SK-N-SH treated with all-trans-retinoic acid at 6 μM for 48 hours (cell line): ENCODE results near the gene S100A3.

Experiments
- ATAC-seq: fragments of 200-7000 bp; cut with Tn5 transposase; 3 replicates; pipeline ENCODE4 v1.9.1; 2020; ENCODE audit warnings: mild to moderate bottlenecking, moderate library complexity
- ARNTL ChIP-seq: fragments of 450-650 bp; formaldehyde crosslinking; IDR thresholded peaks from 2 replicates; pipeline ENCODE4 v1.5.0; 2020; ENCODE audit warnings: low read depth, mild to moderate bottlenecking, moderate library complexity, borderline replicate concordance
- BACH2 ChIP-seq: fragments of 250-450 bp; sonication (Bioruptor Pico); IDR thresholded peaks from 2 replicates; pipeline ENCODE4 v1.9.0; 2021; ENCODE audit warnings: mild to moderate bottlenecking, borderline replicate concordance
- CREB5 ChIP-seq: fragments of 250-450 bp; sonication (Bioruptor Pico); IDR thresholded peaks from 2 replicates; pipeline ENCODE4 v1.5.1; 2020; ENCODE audit warnings: low read depth, mild to moderate bottlenecking, moderate library complexity
- CSDC2 ChIP-seq: fragments of 250-450 bp; sonication (Bioruptor Pico); IDR thresholded peaks from 2 replicates; pipeline ENCODE4 v1.5.0; 2020; ENCODE audit warnings: mild to moderate bottlenecking, moderate library complexity
- ESRRG ChIP-seq: fragments of 250-450 bp; sonication (Bioruptor Pico); IDR thresholded peaks from 2 replicates; pipeline ENCODE4 v1.6.1; 2021; ENCODE audit warnings: mild to moderate bottlenecking
- GLIS3 ChIP-seq: fragments of 250-450 bp; sonication (Bioruptor Pico); IDR thresholded peaks from 2 replicates; pipeline ENCODE4 v1.5.0; 2020; ENCODE audit warnings: mild to moderate bottlenecking, moderate library complexity
- ISL1 ChIP-seq: fragments of 250-450 bp; sonication (Bioruptor Pico); IDR thresholded peaks from 2 replicates; pipeline ENCODE4 v2.1.2; 2022; ENCODE audit warnings: mild to moderate bottlenecking, moderate library complexity
- OSR1 ChIP-seq: fragments of 250-450 bp; sonication (Bioruptor Pico); IDR thresholded peaks from 2 replicates; pipeline ENCODE4 v1.8.0; 2022; ENCODE audit warnings: moderate library complexity, mild to moderate bottlenecking, inconsistent platforms
- PATZ1 ChIP-seq: fragments of 250-450 bp; sonication (Bioruptor Pico); IDR thresholded peaks from 2 replicates; pipeline ENCODE4 v1.8.0; 2020; ENCODE audit warnings: mild to moderate bottlenecking, moderate library complexity, borderline replicate concordance
- POU6F1 ChIP-seq: fragments of 250-450 bp; sonication (Bioruptor Pico); IDR thresholded peaks from 2 replicates; pipeline ENCODE4 v1.8.0; 2021; ENCODE audit warnings: low read depth, mild to moderate bottlenecking, moderate library complexity, borderline replicate concordance
- PPARA ChIP-seq: fragments of 250-450 bp; sonication (Bioruptor Pico); IDR thresholded peaks from 2 replicates; pipeline ENCODE4 v1.5.0; 2020; ENCODE audit warnings: mild to moderate bottlenecking, borderline replicate concordance
- RARB ChIP-seq: fragments of 250-450 bp; sonication (Bioruptor Pico); IDR thresholded peaks from 2 replicates; pipeline ENCODE4 v1.8.0; 2021; ENCODE audit warnings: mild to moderate bottlenecking, moderate library complexity
- SNAI2 ChIP-seq: fragments of 250-450 bp; sonication (Bioruptor Pico); IDR thresholded peaks from 2 replicates; pipeline ENCODE4 v1.5.0; 2020; ENCODE audit warnings: mild to moderate bottlenecking, moderate library complexity
- TOX ChIP-seq: fragments of 250-450 bp; sonication (Bioruptor Pico); IDR thresholded peaks from 2 replicates; pipeline ENCODE4 v1.8.0; 2021; ENCODE audit warnings: mild to moderate bottlenecking, moderate library complexity, borderline replicate concordance
- ZC3H10 ChIP-seq: fragments of 250-450 bp; sonication (Bioruptor Pico); IDR thresholded peaks from 2 replicates; pipeline ENCODE4 v1.5.1; 2021; ENCODE audit warnings: mild to moderate bottlenecking, moderate library complexity
- ZFP3 ChIP-seq: fragments of 250-450 bp; sonication (Bioruptor Pico); IDR thresholded peaks from 2 replicates; pipeline ENCODE4 v1.5.0; 2020; ENCODE audit warnings: mild to moderate bottlenecking, moderate library complexity
- ZNF565 ChIP-seq: fragments of 450-650 bp; formaldehyde crosslinking; conservative IDR thresholded peaks from 2 replicates; pipeline ENCODE4 v1.5.0; 2020; ENCODE audit warnings: low read depth, mild to moderate bottlenecking, moderate library complexity
- ZNF70 ChIP-seq: fragments of 450-650 bp; formaldehyde crosslinking; IDR thresholded peaks from 2 replicates; pipeline ENCODE4 v1.5.0; 2020; ENCODE audit warnings: mild to moderate bottlenecking, moderate library complexity
- ZNF8 ChIP-seq: fragments of 450-650 bp; formaldehyde crosslinking; IDR thresholded peaks from 2 replicates; pipeline ENCODE4 v1.5.0; 2020; ENCODE audit warnings: mild to moderate bottlenecking, moderate library complexity
- TF ChIP-seq, protein P1 (sequence below): fragments of 250-450 bp; sonication (Bioruptor Pico); IDR thresholded peaks from 2 replicates; pipeline ENCODE4 v1.5.0; 2020; ENCODE audit warnings: mild to moderate bottlenecking, moderate library complexity
- TF ChIP-seq, protein P2 (sequence below): fragments of 250-450 bp; sonication (Bioruptor Pico); IDR thresholded peaks from 2 replicates; pipeline ENCODE4 v1.5.1; 2021; ENCODE audit warnings: mild to moderate bottlenecking, moderate library complexity

S100A3 gene

GRCh38 chr1:153570874-153571273, 21.8 kb upstream of the S100A3 start:
- TF ChIP-seq CREB5 (CRISPR knock-in tag) (no peak), PPARA (CRISPR knock-in tag) (no peak), ZNF70 (CRISPR knock-in tag) (no peak), ZFP3 (CRISPR knock-in tag) (no peak)
- no peak for ATAC-seq

- ATAC-seq = no peak
- TF ChIP-seq POU6F1 (no peak), ARNTL (no peak), ZNF8 (CRISPR knock-in tag) (no peak), PATZ1 (CRISPR knock-in tag) (no peak), RARB (no peak), BACH2 (no peak), PPARA (CRISPR knock-in tag) (no peak), ZC3H10 (CRISPR knock-in tag) (no peak), ZFP3 (CRISPR knock-in tag) (no peak), ZNF565 (no peak), OSR1 (no peak), TOX (CRISPR knock-in tag) (no peak), CREB5 (CRISPR knock-in tag) (no peak), SNAI2 (CRISPR knock-in tag) (no peak), ESRRG (CRISPR knock-in tag) (no peak), ISL1 (CRISPR knock-in tag) (no peak), CSDC2 (CRISPR knock-in tag) (no peak), GLIS3 (CRISPR knock-in tag) (no peak)
- TF ChIP-seq, protein P1, sequence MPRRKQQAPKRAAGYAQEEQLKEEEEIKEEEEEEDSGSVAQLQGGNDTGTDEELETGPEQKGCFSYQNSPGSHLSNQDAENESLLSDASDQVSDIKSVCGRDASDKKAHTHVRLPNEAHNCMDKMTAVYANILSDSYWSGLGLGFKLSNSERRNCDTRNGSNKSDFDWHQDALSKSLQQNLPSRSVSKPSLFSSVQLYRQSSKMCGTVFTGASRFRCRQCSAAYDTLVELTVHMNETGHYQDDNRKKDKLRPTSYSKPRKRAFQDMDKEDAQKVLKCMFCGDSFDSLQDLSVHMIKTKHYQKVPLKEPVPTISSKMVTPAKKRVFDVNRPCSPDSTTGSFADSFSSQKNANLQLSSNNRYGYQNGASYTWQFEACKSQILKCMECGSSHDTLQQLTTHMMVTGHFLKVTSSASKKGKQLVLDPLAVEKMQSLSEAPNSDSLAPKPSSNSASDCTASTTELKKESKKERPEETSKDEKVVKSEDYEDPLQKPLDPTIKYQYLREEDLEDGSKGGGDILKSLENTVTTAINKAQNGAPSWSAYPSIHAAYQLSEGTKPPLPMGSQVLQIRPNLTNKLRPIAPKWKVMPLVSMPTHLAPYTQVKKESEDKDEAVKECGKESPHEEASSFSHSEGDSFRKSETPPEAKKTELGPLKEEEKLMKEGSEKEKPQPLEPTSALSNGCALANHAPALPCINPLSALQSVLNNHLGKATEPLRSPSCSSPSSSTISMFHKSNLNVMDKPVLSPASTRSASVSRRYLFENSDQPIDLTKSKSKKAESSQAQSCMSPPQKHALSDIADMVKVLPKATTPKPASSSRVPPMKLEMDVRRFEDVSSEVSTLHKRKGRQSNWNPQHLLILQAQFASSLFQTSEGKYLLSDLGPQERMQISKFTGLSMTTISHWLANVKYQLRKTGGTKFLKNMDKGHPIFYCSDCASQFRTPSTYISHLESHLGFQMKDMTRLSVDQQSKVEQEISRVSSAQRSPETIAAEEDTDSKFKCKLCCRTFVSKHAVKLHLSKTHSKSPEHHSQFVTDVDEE (CRISPR knock-in tag) = no peak
- TF ChIP-seq, protein P2, sequence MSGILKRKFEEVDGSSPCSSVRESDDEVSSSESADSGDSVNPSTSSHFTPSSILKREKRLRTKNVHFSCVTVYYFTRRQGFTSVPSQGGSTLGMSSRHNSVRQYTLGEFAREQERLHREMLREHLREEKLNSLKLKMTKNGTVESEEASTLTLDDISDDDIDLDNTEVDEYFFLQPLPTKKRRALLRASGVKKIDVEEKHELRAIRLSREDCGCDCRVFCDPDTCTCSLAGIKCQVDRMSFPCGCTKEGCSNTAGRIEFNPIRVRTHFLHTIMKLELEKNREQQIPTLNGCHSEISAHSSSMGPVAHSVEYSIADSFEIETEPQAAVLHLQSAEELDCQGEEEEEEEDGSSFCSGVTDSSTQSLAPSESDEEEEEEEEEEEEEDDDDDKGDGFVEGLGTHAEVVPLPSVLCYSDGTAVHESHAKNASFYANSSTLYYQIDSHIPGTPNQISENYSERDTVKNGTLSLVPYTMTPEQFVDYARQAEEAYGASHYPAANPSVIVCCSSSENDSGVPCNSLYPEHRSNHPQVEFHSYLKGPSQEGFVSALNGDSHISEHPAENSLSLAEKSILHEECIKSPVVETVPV = no peak
These were observed 20.4 kb upstream of the S100A3 start for GRCh38 chr1:153569465-153569864.
